HUES6 (cell line): Measurements from ENCODE around the gene PUDP.

Experiments used
- H3K27ac ChIP-seq: 2 replicates; pipeline ENCODE4 v1.7.0; 2013; ENCODE audit warnings: low read depth, mild to moderate bottlenecking, low read length, inconsistent platforms
- H3K27me3 ChIP-seq: 2 replicates; pipeline ENCODE4 v1.6.1; 2013; ENCODE audit warnings: low read length; ENCODE audit not compliant: control insufficient read depth, insufficient read depth
- H3K36me3 ChIP-seq: 2 replicates; pipeline ENCODE4 v1.6.1; 2013; ENCODE audit warnings: low read length; ENCODE audit not compliant: control insufficient read depth, insufficient read depth
- H3K4me1 ChIP-seq: 2 replicates; pipeline ENCODE4 v1.6.1; 2013; ENCODE audit warnings: low read length; ENCODE audit not compliant: control insufficient read depth, insufficient read depth
- H3K4me3 ChIP-seq: 2 replicates; pipeline ENCODE4 v1.5.1; 2013; ENCODE audit warnings: low read depth, low read length
- H3K9ac ChIP-seq: one replicate; pipeline ENCODE4 v1.6.1; 2013; ENCODE audit warnings: mild to moderate bottlenecking, low read length
- H3K9me3 ChIP-seq: 2 replicates; pipeline ENCODE4 v1.6.1; 2013; ENCODE audit warnings: low read depth, low read length; ENCODE audit not compliant: control insufficient read depth, insufficient read depth

PUDP gene

DNA sequence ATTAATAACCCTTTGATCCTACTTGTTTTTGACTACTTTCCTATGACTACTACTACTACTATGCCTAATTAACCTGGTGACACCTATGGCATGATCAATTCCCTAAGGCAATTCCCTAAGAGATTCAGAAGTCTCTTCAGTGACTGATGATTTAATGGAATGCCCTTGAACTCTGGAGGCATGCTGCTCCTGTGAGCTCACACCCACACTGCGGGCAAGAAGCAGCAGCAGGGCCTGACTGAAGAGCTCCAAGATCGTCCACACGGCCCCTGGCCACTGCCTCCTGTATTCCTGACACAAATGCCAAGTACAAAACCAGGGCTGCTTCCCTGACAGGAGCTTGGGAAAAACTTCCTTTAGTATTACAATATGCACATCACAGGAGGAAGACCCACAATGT is 74.6 kb downstream of the PUDP start:
- Histone ChIP-seq H3K36me3 (no peaks in the 10 kb centered on the region), H3K4me3 (no peak overlapping the region), H3K27me3 (no peaks in the 10 kb centered on the region), H3K4me1 (peaks cover 9% of the 10 kb centered on the region; the same call in 1 of the 2 replicates), H3K9me3 (no peaks in the 10 kb centered on the region), H3K9ac (no peak overlapping the region), H3K27ac (no peak overlapping the region)

DNA sequence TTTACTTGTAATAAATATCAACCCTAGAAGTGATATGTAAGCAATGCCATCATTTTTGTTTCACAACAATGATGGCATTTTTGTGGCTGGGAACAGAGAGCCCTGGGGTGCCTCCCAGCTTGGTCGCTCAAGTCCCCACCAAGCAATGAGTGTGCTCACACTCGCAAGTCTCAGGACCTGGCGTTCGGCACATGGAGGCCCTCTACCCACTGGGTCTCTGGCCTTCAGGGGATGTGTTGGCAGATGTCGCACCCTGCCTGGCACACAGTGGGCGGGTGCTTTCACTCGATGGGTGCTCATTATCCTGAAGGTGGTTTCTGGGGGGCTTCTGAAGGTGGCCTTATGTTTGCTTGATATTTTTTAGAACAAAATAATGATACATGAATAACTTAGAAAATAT is 75.1 kb downstream of the PUDP start:
- H3K4me3 ChIP-seq, result no peak overlapping the region
- H3K36me3 ChIP-seq, result peaks cover under 1% of the 10 kb centered on the region; the same call in 1 of the 2 replicates
- H3K4me1 ChIP-seq, result peaks cover 9% of the 10 kb centered on the region; the same call in 1 of the 2 replicates
- H3K9ac ChIP-seq, result no peak overlapping the region
- H3K27ac ChIP-seq, result no peak overlapping the region
- peaks cover under 1% of the 10 kb centered on the region; the same call in 1 of the 2 replicates for H3K9me3 ChIP-seq
- no peaks in the 10 kb centered on the region for H3K27me3 ChIP-seq

DNA sequence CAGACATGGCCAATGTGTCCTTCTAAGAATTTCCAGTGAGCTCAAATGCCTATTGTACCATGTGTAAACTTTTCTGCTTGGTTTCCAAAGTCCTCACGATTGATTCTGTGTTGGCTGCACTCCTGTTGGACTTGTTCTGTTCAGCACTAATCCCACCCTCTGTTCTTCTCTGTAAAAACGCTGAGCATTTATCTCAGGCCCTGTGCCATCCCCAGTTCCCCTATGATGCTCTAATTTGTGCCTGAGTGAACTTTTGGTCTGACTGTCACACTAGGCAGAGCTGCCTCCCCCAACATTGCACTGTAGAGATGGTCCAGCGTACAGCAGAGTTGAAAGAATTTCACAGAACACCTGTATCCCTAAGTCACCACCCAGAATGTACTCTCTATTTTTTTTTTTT is 76.6 kb downstream of the PUDP start:
- Histone ChIP-seq H3K9me3 (peaks cover 13% of the 10 kb centered on the region), H3K27me3 (no peaks in the 10 kb centered on the region), H3K4me3 (no peak overlapping the region), H3K4me1 (no peaks in the 10 kb centered on the region; the same call in 1 of the 2 replicates), H3K27ac (no peak overlapping the region), H3K36me3 (peaks cover 9% of the 10 kb centered on the region), H3K9ac (no peak overlapping the region)

DNA sequence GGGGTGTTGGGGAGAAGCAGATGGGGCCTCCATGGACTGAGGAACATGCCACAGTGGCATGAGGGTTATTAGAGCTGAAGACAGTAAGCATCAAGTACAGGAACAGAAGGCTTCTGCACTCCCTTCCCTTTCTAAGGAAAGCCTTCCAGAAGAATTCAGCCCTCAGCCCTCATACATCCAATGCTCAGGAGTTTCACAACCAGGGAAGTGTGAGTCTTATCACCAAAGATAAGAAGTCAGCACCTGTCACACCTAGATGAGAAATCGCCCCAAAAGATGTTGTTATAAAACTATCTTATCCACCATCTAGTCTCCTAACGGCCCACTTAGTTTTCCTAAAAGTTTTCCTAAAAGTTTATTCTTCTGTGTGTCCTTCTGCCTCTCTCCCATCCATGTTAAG is 78.4 kb downstream of the PUDP start:
- H3K27ac ChIP-seq, result no peak overlapping the region
- no peak overlapping the region for H3K4me3 ChIP-seq
- no peaks in the 10 kb centered on the region; the same call in 1 of the 2 replicates for H3K4me1 ChIP-seq
- no peaks in the 10 kb centered on the region for H3K27me3 ChIP-seq
- H3K9ac ChIP-seq, result no peak overlapping the region
- H3K9me3 ChIP-seq, result peaks cover 16% of the 10 kb centered on the region
- peaks cover 9% of the 10 kb centered on the region for H3K36me3 ChIP-seq

DNA sequence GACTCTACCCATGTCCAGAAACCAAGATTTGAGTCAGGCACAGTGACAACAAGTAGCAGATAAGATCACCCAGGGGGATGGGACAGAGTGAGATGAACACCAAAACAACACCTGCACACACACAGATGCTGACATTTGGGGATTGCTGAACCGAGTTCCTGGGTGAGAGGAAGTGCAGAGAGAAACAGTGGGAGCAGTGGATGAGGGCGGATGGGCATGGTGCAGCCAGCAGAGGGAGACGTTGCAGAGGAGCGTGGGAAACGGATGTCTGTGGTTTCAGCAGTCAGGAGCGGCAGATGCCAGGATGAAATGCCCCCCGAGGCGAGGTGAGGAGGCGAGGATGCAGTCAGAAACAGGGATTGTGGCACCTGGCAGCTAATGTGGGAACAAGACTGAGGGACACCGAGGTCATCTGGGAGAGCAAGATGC is 79.0 kb downstream of the PUDP start:
- Histone ChIP-seq H3K27ac (no peak overlapping the region), H3K9me3 (peaks cover 16% of the 10 kb centered on the region), H3K4me1 (no peaks in the 10 kb centered on the region; the same call in 1 of the 2 replicates), H3K36me3 (peaks cover 9% of the 10 kb centered on the region), H3K4me3 (no peak overlapping the region), H3K27me3 (no peaks in the 10 kb centered on the region), H3K9ac (no peak overlapping the region)

DNA sequence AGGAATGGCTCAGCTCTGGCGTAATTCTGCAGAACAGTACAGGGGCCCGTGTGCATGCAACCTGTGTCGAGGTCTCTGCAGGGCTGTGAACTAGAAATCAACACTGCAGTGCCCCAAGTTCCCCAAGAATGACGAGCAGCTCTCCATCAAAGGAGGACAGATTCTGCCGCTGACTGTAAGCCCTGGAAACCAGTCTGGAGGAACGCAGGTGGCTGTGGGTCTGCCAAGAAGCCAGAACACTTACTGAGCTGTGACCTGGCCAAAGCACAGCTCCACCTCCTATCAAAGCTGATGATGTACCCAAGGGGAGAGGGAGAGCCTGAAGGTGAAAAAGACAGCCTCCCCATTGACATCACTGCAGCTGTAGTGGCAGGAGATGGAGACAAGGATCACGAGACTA is 80.7 kb downstream of the PUDP start:
- Histone ChIP-seq H3K4me1 (no peaks in the 10 kb centered on the region; the same call in 1 of the 2 replicates), H3K4me3 (no peak overlapping the region), H3K27me3 (no peaks in the 10 kb centered on the region), H3K27ac (no peak overlapping the region), H3K9ac (no peak overlapping the region), H3K36me3 (peaks cover 13% of the 10 kb centered on the region), H3K9me3 (peaks cover 17% of the 10 kb centered on the region)

DNA sequence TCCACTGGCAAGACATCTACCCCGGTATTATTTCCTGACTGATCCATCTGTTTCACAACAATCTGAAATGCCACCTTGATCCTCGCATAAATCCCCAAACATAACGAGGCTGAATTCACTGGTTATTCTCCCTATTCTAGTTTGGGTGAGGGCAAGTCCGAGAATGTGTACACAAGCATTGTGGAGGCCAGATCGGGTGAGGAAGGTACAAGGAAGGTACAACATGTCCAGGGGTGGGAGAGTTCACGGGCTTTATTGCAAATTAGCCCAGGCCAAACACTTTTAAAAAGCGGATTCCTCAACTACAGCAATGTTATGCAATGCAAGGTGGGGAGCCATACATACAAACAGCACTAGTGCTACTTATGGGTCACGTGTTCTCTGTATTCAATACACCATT is 82.5 kb downstream of the PUDP start:
- no peak overlapping the region for H3K27ac ChIP-seq
- H3K4me3 ChIP-seq, result no peak overlapping the region
- peaks cover 16% of the 10 kb centered on the region for H3K36me3 ChIP-seq
- H3K27me3 ChIP-seq, result no peaks in the 10 kb centered on the region
- H3K9me3 ChIP-seq, result peaks cover 19% of the 10 kb centered on the region
- H3K4me1 ChIP-seq, result peaks cover 3% of the 10 kb centered on the region; the same call in 1 of the 2 replicates
- H3K9ac ChIP-seq, result no peak overlapping the region

DNA sequence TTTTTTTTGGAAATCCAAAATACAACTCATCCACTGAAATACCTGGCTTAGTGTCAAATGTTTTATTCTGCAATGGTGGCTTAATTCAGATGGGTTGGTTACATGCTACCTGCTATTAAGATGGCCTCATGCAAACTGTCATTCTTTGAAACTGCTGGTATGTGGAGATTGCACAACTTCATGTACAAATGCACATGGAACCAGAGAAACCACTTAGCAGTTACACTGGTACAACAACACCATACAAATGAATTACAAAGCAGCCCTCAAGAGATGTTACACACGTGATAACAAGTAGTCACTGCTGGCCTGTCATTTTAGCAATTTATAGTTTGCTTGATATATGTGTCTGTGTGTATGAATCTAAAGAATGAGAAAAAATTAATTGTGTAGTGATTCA is 85.0 kb downstream of the PUDP start:
- H3K36me3 ChIP-seq, result peaks cover 16% of the 10 kb centered on the region
- 0 out of 2 replicates have a peak, but pooled peaks cover 3% of the 10 kb centered on the region for H3K4me1 ChIP-seq
- H3K9ac ChIP-seq, result no peak overlapping the region
- H3K27me3 ChIP-seq, result no peaks in the 10 kb centered on the region
- peaks cover 19% of the 10 kb centered on the region for H3K9me3 ChIP-seq
- no peak overlapping the region for H3K27ac ChIP-seq
- no peak overlapping the region for H3K4me3 ChIP-seq

DNA sequence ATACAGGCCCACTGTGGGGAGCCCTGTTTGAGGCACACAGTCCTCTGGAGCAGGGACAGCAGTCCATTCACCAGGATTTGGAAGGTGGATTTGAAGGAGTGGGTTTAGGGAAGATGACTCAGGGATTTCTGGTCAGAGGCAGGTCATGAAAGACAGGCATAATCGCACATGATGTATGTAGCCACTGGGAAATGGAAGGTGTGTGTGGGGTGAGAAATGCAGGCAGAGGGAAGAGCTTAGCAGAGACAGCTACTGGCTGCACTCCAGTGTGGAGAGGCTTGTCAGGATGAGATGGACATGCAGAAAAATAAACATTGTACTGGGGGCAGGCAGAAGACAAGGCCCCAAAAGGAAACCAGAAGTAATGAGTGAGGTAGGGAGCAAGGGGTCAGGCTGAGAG is 85.7 kb downstream of the PUDP start:
- H3K27ac ChIP-seq, result no peak overlapping the region
- H3K9me3 ChIP-seq, result peaks cover 13% of the 10 kb centered on the region
- H3K4me3 ChIP-seq, result no peak overlapping the region
- H3K9ac ChIP-seq, result no peak overlapping the region
- 0 out of 2 replicates have a peak, but pooled peaks cover 3% of the 10 kb centered on the region for H3K4me1 ChIP-seq
- H3K36me3 ChIP-seq, result peaks cover 15% of the 10 kb centered on the region; the same call in 1 of the 2 replicates
- H3K27me3 ChIP-seq, result no peaks in the 10 kb centered on the region

DNA sequence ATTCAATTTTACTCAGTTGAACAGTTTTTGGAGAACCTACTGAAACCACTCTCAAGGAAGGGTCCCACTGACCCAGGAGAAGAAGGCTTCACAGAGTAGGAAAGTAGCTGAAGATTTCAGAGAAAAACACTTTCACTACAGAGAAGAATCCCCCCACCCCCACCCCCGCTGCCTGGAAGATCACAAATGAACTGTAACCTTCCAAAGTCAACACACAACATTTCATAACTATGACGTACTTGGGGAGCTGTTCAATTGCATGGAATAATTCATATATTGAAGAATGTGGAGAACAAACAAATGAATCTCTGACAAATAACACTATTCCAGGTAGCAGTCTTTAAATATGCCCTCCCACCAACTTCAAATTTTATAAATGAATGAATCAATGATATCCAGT is 86.5 kb downstream of the PUDP start:
- peaks cover 18% of the 10 kb centered on the region for H3K36me3 ChIP-seq
- 0 out of 2 replicates have a peak, but pooled peaks cover 3% of the 10 kb centered on the region for H3K4me1 ChIP-seq
- H3K27me3 ChIP-seq, result no peaks in the 10 kb centered on the region
- peaks cover 7% of the 10 kb centered on the region; the same call in 1 of the 2 replicates for H3K9me3 ChIP-seq
- no peak overlapping the region for H3K9ac ChIP-seq
- no peak overlapping the region for H3K4me3 ChIP-seq
- no peak overlapping the region for H3K27ac ChIP-seq

DNA sequence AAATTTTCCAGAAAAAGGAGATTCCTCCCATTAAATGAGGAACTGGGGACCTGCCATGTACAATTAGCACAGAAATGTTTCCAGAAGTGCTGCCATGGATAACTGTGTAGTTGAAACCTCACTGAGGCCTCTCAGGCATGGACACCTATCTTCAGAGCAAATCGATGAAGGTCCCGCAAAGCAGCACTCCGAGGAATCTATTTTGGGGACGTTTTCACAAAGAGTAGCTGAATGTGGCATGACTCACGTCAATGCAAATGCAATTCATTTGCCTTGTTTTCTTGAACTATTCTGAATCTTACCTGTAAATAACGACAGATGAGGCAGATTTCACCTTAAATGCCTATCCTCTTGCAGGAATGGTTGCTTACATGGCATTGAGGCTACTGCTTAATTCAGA is 87.5 kb downstream of the PUDP start:
- Histone ChIP-seq H3K9ac (no peak overlapping the region), H3K36me3 (peaks cover 19% of the 10 kb centered on the region), H3K27ac (no peak overlapping the region), H3K4me3 (no peak overlapping the region), H3K9me3 (0 out of 2 replicates have a peak, but pooled peaks cover 3% of the 10 kb centered on the region), H3K4me1 (0 out of 2 replicates have a peak, but pooled peaks cover 3% of the 10 kb centered on the region), H3K27me3 (no peaks in the 10 kb centered on the region)
